Osteoblast (primary cell): Measurements from ENCODE around the gene NDUFAF8. TPM values are rescaled to one million over a fixed set of nuclear protein-coding genes. Genes with fewer than 3 reads are reported as not detected.

ENCODE experiments used
- DNase-seq: peaks from one replicate; pipeline ENCODE4 v3.0.0; 2011; ENCODE audit warnings: low spot score, mixed read lengths; ENCODE audit not compliant: insufficient read length; ENCODE audit errors: missing footprints
- H2AFZ ChIP-seq: 2 replicates; pipeline ENCODE4 v1.6.0; 2011; ENCODE audit warnings: mild to moderate bottlenecking, low read length
- H3K27ac ChIP-seq: 2 replicates; pipeline ENCODE4 v1.5.1; 2011; ENCODE audit warnings: mild to moderate bottlenecking, low read depth, low read length, moderate library complexity
- H3K27me3 ChIP-seq: 2 replicates; pipeline ENCODE4 v1.6.0; 2012; ENCODE audit warnings: mild to moderate bottlenecking, control low read depth, inconsistent platforms, low read length, moderate library complexity; ENCODE audit not compliant: insufficient read depth
- H3K36me3 ChIP-seq: 2 replicates; pipeline ENCODE4 v1.5.1; 2011; ENCODE audit warnings: mild to moderate bottlenecking, low read length, control low read depth, moderate library complexity; ENCODE audit not compliant: insufficient read depth
- H3K4me1 ChIP-seq: 2 replicates; pipeline ENCODE4 v1.5.1; 2011; ENCODE audit warnings: mild to moderate bottlenecking, low read length, control low read depth, moderate library complexity; ENCODE audit not compliant: insufficient read depth
- H3K4me2 ChIP-seq: 2 replicates; pipeline ENCODE4 v1.6.0; 2011; ENCODE audit warnings: mild to moderate bottlenecking, low read length; ENCODE audit not compliant: insufficient read depth
- H3K4me3 ChIP-seq: fragments of 200-600 bp; sonication (generic); 3 replicates; pipeline ENCODE4 v1.5.1; 2012; ENCODE audit warnings: mild to moderate bottlenecking, low read length, inconsistent platforms; ENCODE audit not compliant: insufficient read depth
- H3K79me2 ChIP-seq: 2 replicates; pipeline ENCODE4 v1.6.0; 2012; ENCODE audit warnings: mild to moderate bottlenecking, low read length, control low read depth, inconsistent platforms; ENCODE audit not compliant: insufficient read depth
- H3K9me3 ChIP-seq: 2 replicates; pipeline ENCODE4 v1.5.1; 2011; ENCODE audit warnings: low read depth, low read length, control low read depth
- H4K20me1 ChIP-seq: 2 replicates; pipeline ENCODE4 v1.6.0; 2012; ENCODE audit warnings: mild to moderate bottlenecking, low read length, control low read depth; ENCODE audit not compliant: insufficient read depth
- CTCF ChIP-seq: IDR thresholded peaks from 2 replicates; pipeline ENCODE4 v1.5.1; 2011; ENCODE audit warnings: mild to moderate bottlenecking, low read depth, low read length, moderate library complexity; ENCODE audit errors: extremely low read depth
- total RNA-seq: library from RNA; depleted of rRNA; stranded (reverse); fragments of >200 nt; gene quantifications from 2 replicates; pipeline ENCODE4 v1.2.3, GENCODE V29; 2012

The NDUFAF8 gene
- total RNA-seq, 1 donor = 19.9 TPM

- Histone ChIP-seq H3K9me3 (no peaks in the 10 kb centered on the region), H3K4me1 (peaks cover 12% of the 10 kb centered on the region), H3K27ac (no peak overlapping the region), H3K27me3 (no peaks in the 10 kb centered on the region), H3K4me3 (no peak overlapping the region), H3K4me2 (no peak overlapping the region), H3K79me2 (peaks cover 73% of the 10 kb centered on the region), H3K36me3 (peaks cover 4% of the 10 kb centered on the region), H2AFZ (no peak overlapping the region), H4K20me1 (peaks cover 4% of the 10 kb centered on the region)
- DNase-seq = no peak
- no peak for TF ChIP-seq CTCF
Observed at GRCh38 chr17:81287152-81287551, 48.0 kb downstream of the NDUFAF8 start.

GRCh38 chr17:81287741-81288430 is 48.8 kb downstream of the NDUFAF8 start:
- Histone ChIP-seq H4K20me1 (peaks cover 4% of the 10 kb centered on the region), H3K4me3 (no peak overlapping the region), H3K79me2 (peaks cover 74% of the 10 kb centered on the region), H3K27me3 (no peaks in the 10 kb centered on the region), H3K4me1 (peaks cover 12% of the 10 kb centered on the region), H3K4me2 (no peak overlapping the region), H3K9me3 (no peaks in the 10 kb centered on the region), H3K27ac (no peak overlapping the region), H2AFZ (no peak overlapping the region), H3K36me3 (peaks cover 3% of the 10 kb centered on the region)
- no peak for DNase-seq
- TF ChIP-seq CTCF = no peak

- Histone ChIP-seq H3K27ac (no peak overlapping the region), H3K4me2 (no peak overlapping the region), H3K27me3 (no peaks in the 10 kb centered on the region), H3K36me3 (peaks cover 3% of the 10 kb centered on the region), H3K9me3 (no peaks in the 10 kb centered on the region), H2AFZ (no peak overlapping the region), H3K4me1 (peaks cover 12% of the 10 kb centered on the region), H3K79me2 (peaks cover 75% of the 10 kb centered on the region), H4K20me1 (peaks cover 4% of the 10 kb centered on the region), H3K4me3 (no peak overlapping the region)
- no peak for TF ChIP-seq CTCF
- DNase-seq = no peak
Observed at GRCh38 chr17:81288715-81289114, 49.6 kb downstream of the NDUFAF8 start.

GRCh38 chr17:81289627-81290026 is 50.5 kb downstream of the NDUFAF8 start:
- TF ChIP-seq CTCF = no peak
- Histone ChIP-seq H3K4me1 (peaks cover 18% of the 10 kb centered on the region), H3K27ac (no peak overlapping the region), H3K4me2 (no peak overlapping the region), H3K27me3 (no peaks in the 10 kb centered on the region), H4K20me1 (peaks cover 7% of the 10 kb centered on the region), H2AFZ (no peak overlapping the region), H3K36me3 (peaks cover 3% of the 10 kb centered on the region), H3K79me2 (peaks cover 79% of the 10 kb centered on the region), H3K4me3 (no peak overlapping the region), H3K9me3 (no peaks in the 10 kb centered on the region)
- DNase-seq = no peak
